Measurements from ENCODE around the gene IYD.

DNA sequence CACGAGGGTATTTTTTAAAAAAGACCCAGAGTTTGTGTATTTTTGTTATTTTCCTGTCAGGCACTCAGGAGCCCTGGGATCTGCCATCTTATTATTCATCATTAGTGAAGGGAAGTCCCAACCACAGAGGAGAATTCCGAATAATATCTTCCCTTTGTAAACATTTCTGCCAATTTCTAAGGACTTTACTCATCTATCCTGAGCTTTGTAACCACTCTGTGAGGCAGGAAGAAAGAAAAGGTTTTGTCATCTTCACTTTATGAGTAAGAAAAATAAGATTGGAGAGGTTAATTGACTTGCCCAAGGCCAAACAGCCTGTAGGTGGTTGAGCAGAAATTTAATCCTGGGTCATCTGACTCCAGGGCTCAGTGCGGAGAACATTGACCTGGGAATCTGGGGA is 23.0 kb upstream of the IYD start:
- TF ChIP-seq POLR2AphosphoS5 (IDR thresholded peaks at IDR 0.05; ENCODE audit: low read depth, low read length) (no peak), TAF1 (IDR thresholded peaks at IDR 0.05; ENCODE audit: borderline replicate concordance, low read depth, low read length) (no peak), POLR2A (IDR thresholded peaks at IDR 0.05; ENCODE audit: low read depth, low read length) (no peak)

Data from GM12892 (cell line).